ENCODE measurements around the gene LILRA5. TPM values are rescaled to one million over a fixed set of nuclear protein-coding genes. Genes with fewer than 3 reads are reported as not detected.

Gene LILRA5
- total and polyA plus RNA-seq, 2 of the 8 experiments (the other 6 are each of a cell fraction or from before 2014, with no cell fraction given), result not detected

DNA sequence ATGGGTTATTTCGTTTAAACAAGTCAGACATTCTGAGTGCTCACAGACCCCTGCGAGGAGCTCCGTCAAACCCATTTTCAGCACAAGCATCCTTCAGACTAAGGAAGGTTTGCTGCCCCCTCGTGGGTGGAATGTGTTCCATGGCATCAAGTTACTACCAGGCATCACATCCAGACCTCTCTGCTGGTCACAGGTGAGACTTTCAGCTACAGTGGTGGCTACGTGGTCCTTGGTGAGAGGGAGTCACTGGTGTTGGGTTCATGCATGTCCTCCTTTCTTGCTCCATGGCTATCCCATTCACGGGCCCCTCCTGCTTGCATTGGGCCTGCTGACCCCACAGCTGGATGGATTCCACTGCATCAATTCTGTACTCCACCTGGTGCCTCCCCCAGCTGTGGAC, 46.8 kb downstream of the LILRA5 start (continued):
- TF ChIP-seq, protein P1, sequence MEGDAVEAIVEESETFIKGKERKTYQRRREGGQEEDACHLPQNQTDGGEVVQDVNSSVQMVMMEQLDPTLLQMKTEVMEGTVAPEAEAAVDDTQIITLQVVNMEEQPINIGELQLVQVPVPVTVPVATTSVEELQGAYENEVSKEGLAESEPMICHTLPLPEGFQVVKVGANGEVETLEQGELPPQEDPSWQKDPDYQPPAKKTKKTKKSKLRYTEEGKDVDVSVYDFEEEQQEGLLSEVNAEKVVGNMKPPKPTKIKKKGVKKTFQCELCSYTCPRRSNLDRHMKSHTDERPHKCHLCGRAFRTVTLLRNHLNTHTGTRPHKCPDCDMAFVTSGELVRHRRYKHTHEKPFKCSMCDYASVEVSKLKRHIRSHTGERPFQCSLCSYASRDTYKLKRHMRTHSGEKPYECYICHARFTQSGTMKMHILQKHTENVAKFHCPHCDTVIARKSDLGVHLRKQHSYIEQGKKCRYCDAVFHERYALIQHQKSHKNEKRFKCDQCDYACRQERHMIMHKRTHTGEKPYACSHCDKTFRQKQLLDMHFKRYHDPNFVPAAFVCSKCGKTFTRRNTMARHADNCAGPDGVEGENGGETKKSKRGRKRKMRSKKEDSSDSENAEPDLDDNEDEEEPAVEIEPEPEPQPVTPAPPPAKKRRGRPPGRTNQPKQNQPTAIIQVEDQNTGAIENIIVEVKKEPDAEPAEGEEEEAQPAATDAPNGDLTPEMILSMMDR (IDR thresholded peaks at IDR 0.05; ENCODE audit: control extremely low read depth in 1 of 3, insufficient read depth in 1 of 3, low read depth in 1 of 3, low read length in 3 of 3), result peak; percentile 79 to 96 (median 91)
- TF ChIP-seq TEAD4 (IDR thresholded peaks at IDR 0.05; ENCODE audit: low read depth, low read length) (peak; percentile 100), FOSL1 (IDR thresholded peaks at IDR 0.05; ENCODE audit: insufficient read depth, low read depth, low read length) (no peak), PHF8 (conservative IDR thresholded peaks at IDR 0.05; ENCODE audit: low read depth, low read length) (no peak), POU5F1 (IDR thresholded peaks at IDR 0.05; ENCODE audit: low read depth, low read length) (no peak), HDAC6 (IDR thresholded peaks at IDR 0.05; ENCODE audit: low read depth, low read length) (no peak), CBX8 (IDR thresholded peaks at IDR 0.05; ENCODE audit: borderline replicate concordance, low read depth, low read length) (no peak), RNF2 (IDR thresholded peaks at IDR 0.05; ENCODE audit: borderline replicate concordance, low read depth, low read length, missing control alignments, poor library complexity, severe bottlenecking) (no peak), HDAC2 (IDR thresholded peaks at IDR 0.05; ENCODE audit: borderline replicate concordance in 1 of 2, low read depth in 2 of 2, low read length in 2 of 2) (no peak), NANOG (IDR thresholded peaks at IDR 0.05; ENCODE audit: insufficient read depth, low read depth, low read length, poor library complexity, severe bottlenecking) (no peak), JUN (IDR thresholded peaks at IDR 0.05; ENCODE audit: low read depth, low read length) (no peak), SP4 (IDR thresholded peaks at IDR 0.05; ENCODE audit: low read length) (no peak), NRF1 (IDR thresholded peaks at IDR 0.05; ENCODE audit: low read depth, low read length) (no peak), YY1 (IDR thresholded peaks at IDR 0.05; ENCODE audit: low read depth, low read length) (no peak), JUND (IDR thresholded peaks at IDR 0.05; ENCODE audit: low read length) (no peak)
- TF ChIP-seq, protein P2, sequence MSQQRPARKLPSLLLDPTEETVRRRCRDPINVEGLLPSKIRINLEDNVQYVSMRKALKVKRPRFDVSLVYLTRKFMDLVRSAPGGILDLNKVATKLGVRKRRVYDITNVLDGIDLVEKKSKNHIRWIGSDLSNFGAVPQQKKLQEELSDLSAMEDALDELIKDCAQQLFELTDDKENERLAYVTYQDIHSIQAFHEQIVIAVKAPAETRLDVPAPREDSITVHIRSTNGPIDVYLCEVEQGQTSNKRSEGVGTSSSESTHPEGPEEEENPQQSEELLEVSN (IDR thresholded peaks at IDR 0.05), result no peak
- TF ChIP-seq, protein P3, sequence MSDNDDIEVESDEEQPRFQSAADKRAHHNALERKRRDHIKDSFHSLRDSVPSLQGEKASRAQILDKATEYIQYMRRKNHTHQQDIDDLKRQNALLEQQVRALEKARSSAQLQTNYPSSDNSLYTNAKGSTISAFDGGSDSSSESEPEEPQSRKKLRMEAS (IDR thresholded peaks at IDR 0.05), result peak; percentile 25; the same call in 1 of the 2 replicates
- TF ChIP-seq, protein P4, sequence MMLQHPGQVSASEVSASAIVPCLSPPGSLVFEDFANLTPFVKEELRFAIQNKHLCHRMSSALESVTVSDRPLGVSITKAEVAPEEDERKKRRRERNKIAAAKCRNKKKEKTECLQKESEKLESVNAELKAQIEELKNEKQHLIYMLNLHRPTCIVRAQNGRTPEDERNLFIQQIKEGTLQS (IDR thresholded peaks at IDR 0.05; ENCODE audit: insufficient read depth, low read depth, low read length), result no peak
- TF ChIP-seq, protein P5, sequence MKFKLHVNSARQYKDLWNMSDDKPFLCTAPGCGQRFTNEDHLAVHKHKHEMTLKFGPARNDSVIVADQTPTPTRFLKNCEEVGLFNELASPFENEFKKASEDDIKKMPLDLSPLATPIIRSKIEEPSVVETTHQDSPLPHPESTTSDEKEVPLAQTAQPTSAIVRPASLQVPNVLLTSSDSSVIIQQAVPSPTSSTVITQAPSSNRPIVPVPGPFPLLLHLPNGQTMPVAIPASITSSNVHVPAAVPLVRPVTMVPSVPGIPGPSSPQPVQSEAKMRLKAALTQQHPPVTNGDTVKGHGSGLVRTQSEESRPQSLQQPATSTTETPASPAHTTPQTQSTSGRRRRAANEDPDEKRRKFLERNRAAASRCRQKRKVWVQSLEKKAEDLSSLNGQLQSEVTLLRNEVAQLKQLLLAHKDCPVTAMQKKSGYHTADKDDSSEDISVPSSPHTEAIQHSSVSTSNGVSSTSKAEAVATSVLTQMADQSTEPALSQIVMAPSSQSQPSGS (IDR thresholded peaks at IDR 0.05; ENCODE audit: low read length), result no peak

Data from H1 (cell line).